M059J (cell line): ENCODE data around the gene TINAGL1. TPM values are rescaled to one million over a fixed set of nuclear protein-coding genes. Genes with fewer than 3 reads are reported as not detected.

ENCODE experiments used
- DNase-seq: peaks from one replicate; pipeline ENCODE4 v3.0.0-alpha.2; 2012; ENCODE audit warnings: low read depth
- total RNA-seq: library from RNA; depleted of rRNA; stranded (reverse); fragments of >200 nt; shearing (Covaris generic); gene quantifications from 2 replicates; pipeline ENCODE4 v1.2.3, GENCODE V29; 2014

The TINAGL1 gene
- total RNA-seq, 1 experiment from 2014 or later = 26.1 TPM

- DNase-seq = no peak
These were observed 31.0 kb downstream of the TINAGL1 start for GRCh38 chr1:31607360-31607759.

GRCh38 chr1:31609514-31610118 lies 33.3 kb downstream of the TINAGL1 start:
- no peak for DNase-seq

- no peak for DNase-seq
These were observed 38.2 kb downstream of the TINAGL1 start for GRCh38 chr1:31614414-31615005.

- DNase-seq = no peak
These were observed 39.1 kb downstream of the TINAGL1 start for GRCh38 chr1:31615414-31615813.

GRCh38 chr1:31615939-31616338 lies 39.6 kb downstream of the TINAGL1 start:
- DNase-seq = no peak

- no peak for DNase-seq
These were observed 41.1 kb downstream of the TINAGL1 start, which contains the start of gene HCRTR1 for GRCh38 chr1:31617218-31617915. Gene HCRTR1 (plus strand): TSS chr1:31617689. CDS start chr1:31619193, 1,504 bp downstream.

- DNase-seq = peak; percentile 29
These were observed 41.8 kb downstream of the TINAGL1 start for GRCh38 chr1:31617916-31618746.

- DNase-seq = no peak
These were observed 42.9 kb downstream of the TINAGL1 start for GRCh38 chr1:31618916-31619846.

GRCh38 chr1:31620631-31621497 lies 44.5 kb downstream of the TINAGL1 start:
- no peak for DNase-seq

- DNase-seq = no peak
These were observed 45.1 kb downstream of the TINAGL1 start for GRCh38 chr1:31621498-31621820.

GRCh38 chr1:31621847-31622730 lies 45.8 kb downstream of the TINAGL1 start:
- DNase-seq = no peak

- no peak for DNase-seq
These were observed 47.0 kb downstream of the TINAGL1 start for GRCh38 chr1:31623365-31623764.

GRCh38 chr1:31624309-31624708 lies 48.0 kb downstream of the TINAGL1 start:
- no peak for DNase-seq

GRCh38 chr1:31624731-31625514 lies 48.6 kb downstream of the TINAGL1 start:
- DNase-seq = no peak

- peak; percentile 67 for DNase-seq
These were observed 49.4 kb downstream of the TINAGL1 start for GRCh38 chr1:31625561-31626222.

GRCh38 chr1:31626223-31627207 lies 50.2 kb downstream of the TINAGL1 start:
- DNase-seq = peak; percentile 23
